NCI-H748 treated with DMSO at 0.1 percent for 48 hours (cell line): ENCODE measurements around the gene PCDHGA1.

Source experiments
- DNase-seq: peaks from one replicate; lab custom pipeline; 2025; lab: John Stamatoyannopoulos, UW

PCDHGA1 gene

DNA sequence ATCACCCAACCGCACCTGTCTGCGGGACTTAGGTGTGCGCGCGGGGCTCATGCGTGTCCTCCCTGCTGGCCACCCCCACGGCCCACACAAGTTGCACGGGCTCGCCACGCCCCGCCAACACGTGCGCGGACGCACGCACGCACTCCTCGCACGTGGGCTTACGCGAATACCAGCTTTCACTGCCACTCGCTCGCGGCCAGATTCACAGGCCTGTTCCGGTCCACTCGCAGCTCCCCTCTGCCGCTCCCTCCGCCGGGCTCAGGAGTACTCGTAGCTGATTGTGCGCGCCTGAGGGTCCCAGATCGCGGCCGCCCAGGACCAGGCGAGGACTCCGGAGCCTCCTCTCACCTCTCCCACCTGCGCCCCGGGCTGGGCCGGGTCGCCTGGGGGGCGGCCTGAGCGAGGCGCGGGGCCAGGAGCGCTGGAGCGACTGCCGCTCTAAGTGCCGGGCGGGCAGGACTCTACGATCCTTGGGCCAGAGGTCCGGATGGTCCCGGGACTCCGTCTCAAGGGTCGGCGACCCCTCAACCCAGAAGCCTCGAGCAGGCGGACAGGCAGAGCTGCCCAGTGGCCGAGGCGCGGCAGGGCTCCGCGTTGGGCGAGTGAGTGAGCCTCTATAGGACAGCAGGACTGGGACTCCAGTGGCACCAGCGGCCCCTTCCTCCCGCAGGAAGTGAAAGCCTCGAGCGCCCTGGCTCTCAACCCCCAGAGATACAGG is 162.0 kb downstream of the PCDHGA1 start:
- DNase-seq = no peak

DNA sequence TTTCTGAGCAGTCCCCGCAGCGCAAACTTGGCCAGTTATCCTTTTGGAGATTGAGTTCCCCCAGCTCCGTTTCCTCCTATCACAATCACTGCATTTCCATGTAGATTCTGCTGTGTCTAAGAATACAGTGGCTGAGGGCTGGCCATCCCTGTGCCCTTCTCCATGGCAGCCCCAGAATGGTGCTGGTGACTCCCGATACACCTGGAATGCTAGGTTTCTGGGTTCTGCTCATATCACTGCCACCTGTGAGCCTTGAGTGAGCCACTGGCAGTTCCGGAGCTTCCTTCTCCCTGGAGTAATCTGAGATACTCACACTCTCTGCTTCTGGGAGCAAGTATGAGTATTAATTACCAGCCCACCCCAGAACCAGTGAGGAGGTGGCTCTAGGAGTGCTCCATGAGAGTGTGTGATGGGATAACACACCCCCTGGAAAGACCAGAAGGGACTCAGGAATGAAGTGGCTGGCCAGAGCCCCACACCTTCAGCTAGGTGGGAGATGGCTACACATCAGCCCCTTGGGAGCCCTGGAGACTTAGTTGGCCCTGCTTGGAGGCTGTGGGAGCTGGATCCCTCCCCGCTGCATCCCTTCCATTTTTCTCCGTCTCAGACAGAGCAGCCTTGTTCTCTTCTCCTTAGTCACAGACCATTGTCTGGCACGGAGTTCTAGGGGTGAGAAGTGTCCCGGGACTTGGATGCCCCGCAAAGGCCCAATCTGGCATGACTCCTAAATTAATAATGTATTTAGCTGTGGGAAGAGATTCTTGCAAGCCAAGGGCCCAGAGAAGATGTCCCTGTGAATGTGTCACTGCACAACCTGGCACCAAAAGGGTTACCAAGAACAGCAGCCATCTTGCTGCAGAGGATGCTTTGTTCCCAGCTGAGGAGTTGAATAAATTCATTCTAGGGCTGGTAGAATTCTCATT is 163.4 kb downstream of the PCDHGA1 start:
- DNase-seq = no peak

DNA sequence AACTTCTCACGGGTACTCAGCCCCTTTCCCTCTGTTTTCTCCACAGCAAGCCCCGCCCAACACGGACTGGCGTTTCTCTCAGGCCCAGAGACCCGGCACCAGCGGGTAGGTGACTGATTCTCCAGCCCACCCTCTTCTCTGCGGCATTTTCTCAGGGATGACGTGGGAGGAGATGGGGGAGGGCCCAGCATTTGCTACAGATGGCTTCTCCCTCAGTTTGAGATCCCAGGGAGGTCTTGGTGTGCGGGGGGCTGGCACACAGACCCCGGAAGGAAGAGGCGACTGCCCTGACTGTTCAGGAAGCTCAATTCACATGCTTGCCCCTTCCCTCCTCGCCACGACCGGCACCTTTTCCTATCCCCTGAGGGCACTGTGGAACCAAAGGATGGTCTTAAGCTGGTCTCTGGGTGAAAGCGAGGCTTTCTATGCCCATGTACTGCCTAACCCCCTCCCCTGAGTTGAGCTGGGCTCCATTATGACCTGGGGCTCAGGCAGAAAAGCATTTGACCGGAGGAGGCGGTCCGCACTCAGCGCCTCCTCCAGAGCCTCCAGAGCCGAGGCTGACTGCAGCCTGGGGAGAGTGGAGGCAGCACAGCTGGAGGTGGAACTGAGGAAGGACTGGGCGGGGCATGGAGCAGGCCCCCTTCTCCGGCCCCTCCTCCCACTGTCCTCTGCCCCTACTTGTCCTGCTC is 164.6 kb downstream of the PCDHGA1 start:
- DNase-seq = no peak

GRCh38 chr5:141495453-141495811 is 165.1 kb downstream of the PCDHGA1 start:
- no peak for DNase-seq

DNA sequence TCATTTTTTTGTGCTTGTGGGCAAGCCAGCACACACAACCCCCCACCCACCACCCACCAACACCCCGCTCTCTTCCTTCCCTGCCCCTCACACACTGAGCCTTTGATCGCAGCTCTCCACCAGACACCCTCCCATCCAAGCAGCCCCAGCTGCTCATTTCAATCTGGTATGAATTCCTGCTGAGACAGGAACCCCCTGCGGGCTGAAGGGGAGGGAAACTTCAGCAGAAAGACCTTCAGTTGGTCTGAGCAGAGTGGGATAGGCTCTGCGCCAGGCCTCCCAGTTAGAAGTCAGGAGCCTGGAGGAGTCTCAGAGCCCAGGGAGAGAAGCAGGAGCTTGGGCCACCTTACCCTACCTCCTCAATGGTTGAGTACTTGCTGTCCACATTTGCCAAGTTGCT is 165.7 kb downstream of the PCDHGA1 start:
- no peak for DNase-seq

DNA sequence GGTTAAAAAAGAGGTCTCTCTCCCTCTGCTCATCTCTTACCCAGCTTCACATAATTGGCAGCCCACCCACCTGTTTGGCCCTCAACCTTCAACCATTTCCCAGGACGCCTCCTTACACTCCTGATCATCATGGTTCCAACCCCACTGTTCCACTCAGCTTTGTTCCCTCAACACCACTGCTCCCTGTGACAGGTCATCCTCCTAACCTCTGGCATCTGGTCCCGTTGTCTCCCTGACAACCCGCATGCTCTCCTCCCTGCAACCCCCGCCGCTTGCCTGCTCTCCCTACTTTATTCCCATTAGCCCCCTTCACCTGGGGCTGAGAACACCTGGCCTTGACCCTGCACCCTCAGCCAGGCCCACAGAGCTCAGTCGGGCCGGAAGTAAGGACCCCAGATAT is 171.4 kb downstream of the PCDHGA1 start:
- DNase-seq = no peak

- DNase-seq = no peak
These were observed 173.4 kb downstream of the PCDHGA1 start for GRCh38 chr5:141503681-141504080.

DNA sequence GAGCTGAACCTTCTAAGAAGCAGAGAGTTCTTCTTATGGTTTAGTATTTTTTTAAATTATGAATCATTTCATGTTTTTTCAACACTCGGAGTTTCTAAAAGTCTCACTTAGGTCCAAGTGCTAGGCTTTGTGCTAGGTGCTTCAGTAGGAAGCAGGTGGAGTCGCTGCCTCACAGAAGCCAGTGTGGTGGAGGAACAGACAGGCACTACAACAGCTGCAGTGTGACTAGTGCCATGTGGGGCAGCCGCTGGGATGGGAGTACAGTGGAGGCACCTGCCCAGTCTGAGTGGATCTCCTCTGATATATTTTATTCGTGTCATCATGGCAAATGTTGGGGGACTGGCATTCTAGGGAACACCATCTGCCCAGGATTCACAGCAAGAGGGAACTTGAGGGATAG is 173.9 kb downstream of the PCDHGA1 start:
- DNase-seq = no peak

DNA sequence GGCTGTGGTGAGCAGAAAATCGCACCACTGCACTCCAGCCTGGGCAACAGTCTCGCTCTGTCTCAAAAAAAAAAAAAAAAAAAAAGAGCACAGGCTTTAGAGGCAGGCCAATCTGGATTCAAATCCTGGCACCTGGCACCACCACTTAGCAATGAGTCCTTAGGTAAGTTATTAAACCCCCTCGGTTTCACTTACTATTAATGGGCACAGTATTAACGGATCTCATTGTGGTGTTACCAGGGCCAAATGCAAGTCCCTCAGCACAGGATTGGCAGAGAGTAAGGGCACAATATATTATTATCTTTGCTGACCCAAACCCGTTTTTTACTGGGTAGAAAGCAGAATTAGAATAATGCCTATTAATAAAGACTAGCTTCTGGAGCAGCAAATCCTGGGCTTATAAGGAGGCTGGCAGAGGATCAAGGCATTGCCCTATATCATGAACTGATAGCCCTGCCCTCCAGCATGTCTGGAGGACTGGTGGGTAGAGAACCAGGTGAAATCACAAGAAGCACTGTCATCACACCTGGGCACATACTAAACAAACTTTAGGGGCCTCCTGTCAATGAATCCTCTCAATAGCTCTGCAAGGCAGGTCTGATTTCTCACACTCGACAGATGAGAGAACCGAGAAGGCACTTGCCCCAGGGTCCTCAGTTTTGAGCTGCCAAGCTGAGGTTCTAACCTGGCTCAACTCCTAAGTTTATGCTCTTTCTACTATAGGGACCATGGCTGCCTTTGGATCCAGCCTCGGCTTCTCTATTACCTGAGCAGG is 176.3 kb downstream of the PCDHGA1 start:
- no peak for DNase-seq

- no peak for DNase-seq
These were observed 177.2 kb downstream of the PCDHGA1 start for GRCh38 chr5:141507387-141508091.

DNA sequence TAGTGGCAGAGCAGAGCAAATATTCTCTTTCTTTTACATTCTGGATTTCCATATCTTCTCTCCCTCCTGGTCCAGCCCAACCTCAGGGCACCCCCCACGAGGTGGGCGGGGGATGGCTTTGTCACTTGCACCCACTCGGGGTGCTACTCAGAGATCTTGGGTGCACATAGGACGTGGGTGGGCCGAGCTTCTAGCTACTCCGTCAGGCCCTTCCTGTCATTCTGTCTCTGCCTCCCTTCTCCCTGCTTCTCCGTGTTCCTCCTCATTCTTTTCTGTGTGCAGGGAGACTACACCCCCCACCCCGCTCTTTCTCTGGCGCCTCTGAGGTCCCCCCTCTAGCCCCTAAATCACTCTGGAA is 178.1 kb downstream of the PCDHGA1 start:
- no peak for DNase-seq

GRCh38 chr5:141508798-141509611 is 178.7 kb downstream of the PCDHGA1 start:
- no peak for DNase-seq

DNA sequence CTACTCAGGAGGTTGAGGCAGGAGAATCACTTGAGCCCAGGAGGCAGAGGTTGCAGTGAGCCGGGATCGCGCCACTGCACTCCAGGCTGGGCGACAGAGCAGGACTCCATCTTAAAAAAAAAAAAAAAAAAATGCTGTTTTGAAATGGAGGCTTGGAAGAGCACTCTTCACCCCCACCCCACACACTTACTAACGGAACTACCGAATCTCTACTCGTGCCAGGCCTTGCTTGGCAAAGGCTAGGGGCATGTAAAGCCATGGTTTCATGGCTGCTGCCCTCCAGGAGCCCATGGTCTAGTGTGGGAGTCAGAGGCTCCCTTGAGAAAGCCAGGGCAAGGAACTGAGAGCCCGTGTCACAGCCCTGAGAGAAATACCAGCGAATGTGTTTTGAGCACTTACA is 179.8 kb downstream of the PCDHGA1 start:
- DNase-seq = no peak

- DNase-seq = no peak
These were observed 180.7 kb downstream of the PCDHGA1 start for GRCh38 chr5:141510850-141511601.

GRCh38 chr5:141511771-141512325 is 181.5 kb downstream of the PCDHGA1 start:
- DNase-seq = no peak

GRCh38 chr5:141512390-141512910 is 182.1 kb downstream of the PCDHGA1 start:
- DNase-seq = peak; percentile 55

DNA sequence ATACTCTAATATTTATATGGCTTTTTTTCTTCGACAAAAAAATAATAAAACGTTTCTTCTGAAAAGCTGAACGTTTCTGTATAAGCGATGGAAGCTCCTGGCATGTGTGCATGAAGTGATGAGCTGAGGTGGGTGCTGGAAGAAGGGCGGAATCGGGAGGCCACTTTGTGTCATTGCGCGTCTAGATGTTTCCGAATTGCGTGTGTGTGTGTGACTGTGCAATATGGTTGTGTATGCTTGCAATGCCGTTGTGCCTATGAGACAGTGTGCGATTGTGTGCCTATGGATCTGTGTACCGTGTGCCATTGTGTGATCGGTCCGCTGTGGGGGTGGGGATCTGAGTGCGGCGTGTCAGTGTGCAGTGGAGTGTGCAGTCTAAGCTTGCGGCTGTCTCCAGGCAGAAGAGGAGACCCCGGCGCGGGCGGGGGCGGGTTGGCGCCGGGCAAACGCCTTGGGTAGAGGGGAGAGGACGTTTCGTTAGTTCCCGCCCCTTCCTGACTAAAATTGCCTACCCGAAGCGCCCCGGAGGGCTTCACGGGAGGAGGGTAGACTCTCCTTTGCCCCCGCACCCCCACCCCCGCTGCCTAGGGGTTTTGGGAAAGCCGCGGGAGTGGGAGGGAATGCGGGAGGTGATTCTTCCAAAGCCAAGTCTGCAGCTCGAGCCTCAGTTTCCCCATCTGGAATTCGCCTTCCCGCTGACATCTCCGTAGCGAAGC is 182.8 kb downstream of the PCDHGA1 start:
- no peak for DNase-seq

DNA sequence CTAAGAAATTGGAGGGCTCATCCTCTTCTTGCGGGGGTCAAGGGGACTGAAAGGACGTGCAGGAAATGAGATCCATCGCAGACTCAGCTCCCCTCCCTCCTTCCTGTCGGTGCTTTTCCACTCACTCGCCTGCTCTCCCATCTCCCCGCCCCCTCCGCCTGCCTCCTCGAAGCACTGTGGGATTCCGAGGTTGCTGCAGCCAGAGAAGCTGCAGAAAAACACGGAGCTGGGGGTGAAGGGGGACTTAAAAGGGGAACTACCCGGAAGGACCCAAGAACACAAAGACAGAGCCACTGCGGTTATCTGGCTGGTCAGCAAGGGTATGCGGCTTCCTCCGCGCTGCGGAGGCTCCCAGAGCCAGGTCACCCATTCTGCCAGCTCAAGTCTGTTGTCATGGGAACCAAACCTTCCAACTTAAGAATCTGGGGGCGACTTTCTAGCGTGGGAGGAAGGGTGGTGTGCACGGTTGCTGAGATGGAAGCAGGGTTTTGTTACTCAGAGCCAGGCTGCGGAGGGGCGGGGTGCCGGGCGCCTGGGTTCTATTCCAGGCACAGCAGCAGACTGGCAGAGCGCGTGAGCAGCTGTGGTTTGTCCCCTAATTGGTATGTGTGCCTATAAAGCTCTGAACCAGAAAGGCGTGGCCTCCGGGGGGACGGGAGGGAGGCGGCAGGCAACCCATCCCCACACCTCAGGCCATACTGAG is 183.5 kb downstream of the PCDHGA1 start:
- DNase-seq = peak; percentile 11
